Liver (tissue), 9 donors: ENCODE measurements around the gene STPG4. TPM values are rescaled to one million over a fixed set of nuclear protein-coding genes. Genes with fewer than 3 reads are reported as not detected.

Experiments used
- DNase-seq: peaks from one replicate; pipeline ENCODE4 v3.0.0-alpha.2; 2017; ENCODE audit warnings: low spot score
- H3K27ac ChIP-seq, 2 donors: one replicate each; pipeline ENCODE4 v1.7.0; 2013; ENCODE audit warnings: inconsistent platforms in 2 of 2, low read length in 2 of 2, control low read depth in 1 of 2, low read depth in 1 of 2, mild to moderate bottlenecking in 1 of 2
- H3K27me3 ChIP-seq, 4 donors: one replicate each; pipeline versions ENCODE4 v1.6.1 to v1.7.0; 2013; ENCODE audit warnings: low read length in 3 of 4, inconsistent platforms in 1 of 4, mild to moderate bottlenecking in 1 of 4, moderate library complexity in 1 of 4; ENCODE audit not compliant: control insufficient read depth in 4 of 4, insufficient read depth in 4 of 4
- H3K36me3 ChIP-seq, 4 donors: one replicate each; pipeline versions ENCODE4 v1.6.1 to v1.7.0; 2013; ENCODE audit warnings: low read length in 3 of 4, mild to moderate bottlenecking in 3 of 4, low read depth in 1 of 4, moderate library complexity in 1 of 4; ENCODE audit not compliant: control insufficient read depth in 4 of 4, insufficient read depth in 3 of 4
- H3K4me1 ChIP-seq, 4 donors: one replicate each; pipeline versions ENCODE4 v1.6.1 to v1.7.0; 2013; ENCODE audit warnings: low read length in 3 of 4, mild to moderate bottlenecking in 3 of 4, moderate library complexity in 1 of 4; ENCODE audit not compliant: control insufficient read depth in 4 of 4, insufficient read depth in 4 of 4
- H3K4me3 ChIP-seq, 3 donors: one replicate each; pipeline versions ENCODE4 v1.6.1 to v1.7.0; 2013; ENCODE audit warnings: low read length in 3 of 3, control low read depth in 1 of 3, low read depth in 1 of 3, mild to moderate bottlenecking in 1 of 3
- H3K9ac ChIP-seq, 2 donors: one replicate each; pipeline ENCODE4 v1.7.0; 2013; ENCODE audit warnings: low read length in 2 of 2, mild to moderate bottlenecking in 2 of 2, moderate library complexity in 2 of 2, control low read depth in 1 of 2, low read depth in 1 of 2
- H3K9me3 ChIP-seq, 4 donors: one replicate each; pipeline versions ENCODE4 v1.6.1 to v1.7.0; 2013; ENCODE audit warnings: low read length in 3 of 4; ENCODE audit not compliant: control insufficient read depth in 4 of 4
- ATF3 ChIP-seq: IDR thresholded peaks from 2 replicates; pipeline ENCODE4 v1.6.1; 2016; ENCODE audit warnings: antibody characterized with exemption
- CTCF ChIP-seq: fragments of 150-350 bp; IDR thresholded peaks from 2 replicates; pipeline ENCODE4 v1.5.1; 2017; ENCODE audit warnings: improper control_type of control experiment, low read depth, low read length; ENCODE audit not compliant: missing input control
- EGR1 ChIP-seq, 2 donors: IDR thresholded peaks; 2 replicates each; pipeline ENCODE4 v1.6.1; 2016 to 2018; ENCODE audit warnings: antibody characterized with exemption in 2 of 2, low read depth in 2 of 2
- FOXA1 ChIP-seq: IDR thresholded peaks from 2 replicates; pipeline ENCODE4 v1.6.1; 2016; ENCODE audit warnings: antibody characterized with exemption
- FOXA2 ChIP-seq: IDR thresholded peaks from 2 replicates; pipeline ENCODE4 v1.6.1; 2016; ENCODE audit warnings: antibody characterized with exemption
- GABPA ChIP-seq, 2 donors: IDR thresholded peaks in 1 of 2; conservative IDR thresholded peaks in 1 of 2; 2 replicates each; pipeline ENCODE4 v1.6.1; 2016; ENCODE audit warnings: antibody characterized with exemption in 2 of 2, mild to moderate bottlenecking in 1 of 2, moderate library complexity in 1 of 2
- HNF4A ChIP-seq, 2 donors: conservative IDR thresholded peaks; 2 replicates each; pipeline ENCODE4 v1.6.1; 2016; ENCODE audit warnings: antibody characterized with exemption in 2 of 2, mild to moderate bottlenecking in 2 of 2
- HNF4G ChIP-seq: IDR thresholded peaks from 2 replicates; pipeline ENCODE4 v1.6.1; 2016; ENCODE audit warnings: antibody characterized with exemption
- MAX ChIP-seq: IDR thresholded peaks from 2 replicates; pipeline ENCODE4 v1.6.1; 2016; ENCODE audit warnings: antibody characterized with exemption
- NR2F2 ChIP-seq: IDR thresholded peaks from 2 replicates; pipeline ENCODE4 v1.6.1; 2016; ENCODE audit warnings: antibody characterized with exemption
- RAD21 ChIP-seq, 2 donors: IDR thresholded peaks; 2 replicates each; pipeline ENCODE4 v1.6.1; 2016; ENCODE audit warnings: antibody characterized with exemption in 2 of 2, mild to moderate bottlenecking in 2 of 2
- REST ChIP-seq: IDR thresholded peaks from 2 replicates; pipeline ENCODE4 v1.6.1; 2016; ENCODE audit warnings: antibody characterized with exemption, mild to moderate bottlenecking
- RXRA ChIP-seq, 2 donors: IDR thresholded peaks; 2 replicates each; pipeline ENCODE4 v1.6.1; 2017 to 2018; ENCODE audit warnings: antibody characterized with exemption in 2 of 2, mild to moderate bottlenecking in 1 of 2
- SP1 ChIP-seq: IDR thresholded peaks from 2 replicates; pipeline ENCODE4 v1.6.1; 2018; ENCODE audit warnings: antibody characterized with exemption, mild to moderate bottlenecking
- TAF1 ChIP-seq: conservative IDR thresholded peaks from 2 replicates; pipeline ENCODE4 v1.6.1; 2016; ENCODE audit warnings: antibody characterized with exemption, mild to moderate bottlenecking
- ZBTB33 ChIP-seq: IDR thresholded peaks from 2 replicates; pipeline ENCODE4 v1.6.1; 2016; ENCODE audit warnings: antibody characterized with exemption
- WGBS: extraction: QIAGEN DNeasy Blood & Tissue Kit; methylation state at CpG from one replicate; pipeline ENCODE4 v1.1.7; 2013; 5-methylcytosine and 5-hydroxymethylcytosine counted together
- polyA plus RNA-seq, 2 donors: library from polyadenylated mRNA; stranded (reverse) in 1 of 2; unstranded in 1 of 2; fragments of 200-250 nt in 1 of 2; fragments of >200 nt in 1 of 2; fragmentation: Nextera tagmentation in 1 of 2; extraction: Ambion mirVana in 1 of 2; gene quantifications; one replicate each; pipeline versions ENCODE4 v1.2.1 to v1.2.3, GENCODE V29; 2013 to 2015
- total RNA-seq, 2 donors: library from RNA; depleted of rRNA; stranded (reverse); fragments of >200 nt; gene quantifications; one replicate each; pipeline ENCODE4 v1.2.3, GENCODE V29; 2014
- donor health status: healthy.
- donor health status: healthy.
- donor health status: healthy.
- donor health status: healthy.
- donor health status: healthy.

STPG4 gene
- total and polyA plus RNA-seq, 4 donors = 0.25 TPM; not detected in 3

GRCh38 chr2:47048801-47049480, 106.2 kb downstream of the STPG4 start (continued):
- TF ChIP-seq ZBTB33 = no peak

GRCh38 chr2:47046271-47046670, 108.8 kb downstream of the STPG4 start:
- Histone ChIP-seq H3K4me1 (peaks cover 2 to 23% (median 14%) of the 10 kb centered on the region in 4 donors), H3K27me3 (no peaks in the 10 kb centered on the region), H3K27ac (no peak overlapping the region), H3K9ac (no peak overlapping the region), H3K36me3 (peaks cover 0 to 4% (median 1%) of the 10 kb centered on the region in 4 donors), H3K4me3 (no peak overlapping the region), H3K9me3 (no peaks in the 10 kb centered on the region)
- no peak for DNase-seq
- WGBS = 93% methylated on average over 5 of the region's 5 CpGs
- TF ChIP-seq ZBTB33 = no peak
- no peak for TF ChIP-seq FOXA1
- TF ChIP-seq CTCF = no peak
- TF ChIP-seq FOXA2 = no peak
- no peak for TF ChIP-seq HNF4G
- TF ChIP-seq RAD21 (IDR thresholded peaks at IDR 0.05) = no peak
- no peak for TF ChIP-seq REST
- TF ChIP-seq MAX = no peak
- no peak for TF ChIP-seq SP1
- no peak for TF ChIP-seq ATF3
- TF ChIP-seq HNF4A (conservative IDR thresholded peaks at IDR 0.05) = no peak
- TF ChIP-seq GABPA (IDR thresholded peaks at IDR 0.05 in 1 of 2, conservative IDR thresholded peaks at IDR 0.05 in 1 of 2) = no peak
- TF ChIP-seq RXRA (IDR thresholded peaks at IDR 0.05) = no peak
- TF ChIP-seq TAF1 = no peak
- TF ChIP-seq NR2F2 = no peak
- no peak for TF ChIP-seq EGR1 (IDR thresholded peaks at IDR 0.05; ENCODE audit: low read depth in 2 of 2)
